Right lobe of liver (tissue), 4 donors: Measurements from ENCODE around the gene MAGEF1.

ENCODE experiments used
- POLR2A ChIP-seq: fragments of 450-650 bp; IDR thresholded peaks from one replicate; pipeline ENCODE4 v1.6.1; 2017; ENCODE audit warnings: antibody characterized with exemption, mild to moderate bottlenecking
- TF ChIP-seq, protein P1 (sequence below), 4 donors: fragments of 200-600 bp in 3 of 4; fragments of 450-650 bp in 1 of 4; IDR thresholded peaks; one replicate each; pipeline versions ENCODE4 v1.5.1 to v1.8.0; 2016 to 2022; ENCODE audit warnings: antibody characterized with exemption in 4 of 4, mild to moderate bottlenecking in 2 of 4
- donor health status: DM: no; HTN: no; CAD: no.
- donor health status: DM: no; HTN: no; CAD: no.
- donor health status: DM: no; HTN: yes; CAD: no.

DNA sequence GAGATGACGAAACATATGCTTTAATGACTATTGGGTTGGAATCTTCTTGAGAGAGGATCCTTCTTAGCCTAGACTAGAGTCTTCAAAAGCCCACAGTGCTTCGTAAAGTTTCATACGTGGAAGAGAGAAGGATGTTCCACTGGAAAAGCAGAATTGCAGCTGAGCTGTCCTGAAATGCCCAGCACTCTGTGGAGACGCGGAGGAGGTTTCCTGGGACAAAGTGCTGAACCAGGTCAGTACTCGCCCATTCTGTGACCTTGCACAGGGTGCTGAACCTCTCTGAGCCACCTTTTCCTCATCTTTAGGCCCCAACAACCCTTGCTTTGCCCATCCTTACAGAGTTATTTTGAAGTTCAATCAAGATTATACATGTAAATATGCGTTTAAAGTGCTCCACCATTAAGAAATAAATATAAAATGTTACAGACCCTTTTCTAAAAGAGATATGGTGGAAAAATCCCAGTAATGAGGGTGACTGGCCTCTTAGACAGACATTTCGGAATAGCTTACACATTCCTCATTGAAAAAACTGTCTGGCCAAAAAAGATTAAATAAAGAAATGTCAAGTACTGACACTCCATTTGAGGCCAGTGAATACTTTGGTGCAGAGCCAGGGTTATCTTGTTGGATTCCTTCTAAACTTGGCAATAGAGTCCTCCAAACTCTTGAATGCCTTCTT, 4.2 kb upstream of the MAGEF1 start:
- TF ChIP-seq, protein P1, sequence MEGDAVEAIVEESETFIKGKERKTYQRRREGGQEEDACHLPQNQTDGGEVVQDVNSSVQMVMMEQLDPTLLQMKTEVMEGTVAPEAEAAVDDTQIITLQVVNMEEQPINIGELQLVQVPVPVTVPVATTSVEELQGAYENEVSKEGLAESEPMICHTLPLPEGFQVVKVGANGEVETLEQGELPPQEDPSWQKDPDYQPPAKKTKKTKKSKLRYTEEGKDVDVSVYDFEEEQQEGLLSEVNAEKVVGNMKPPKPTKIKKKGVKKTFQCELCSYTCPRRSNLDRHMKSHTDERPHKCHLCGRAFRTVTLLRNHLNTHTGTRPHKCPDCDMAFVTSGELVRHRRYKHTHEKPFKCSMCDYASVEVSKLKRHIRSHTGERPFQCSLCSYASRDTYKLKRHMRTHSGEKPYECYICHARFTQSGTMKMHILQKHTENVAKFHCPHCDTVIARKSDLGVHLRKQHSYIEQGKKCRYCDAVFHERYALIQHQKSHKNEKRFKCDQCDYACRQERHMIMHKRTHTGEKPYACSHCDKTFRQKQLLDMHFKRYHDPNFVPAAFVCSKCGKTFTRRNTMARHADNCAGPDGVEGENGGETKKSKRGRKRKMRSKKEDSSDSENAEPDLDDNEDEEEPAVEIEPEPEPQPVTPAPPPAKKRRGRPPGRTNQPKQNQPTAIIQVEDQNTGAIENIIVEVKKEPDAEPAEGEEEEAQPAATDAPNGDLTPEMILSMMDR (IDR thresholded peaks at IDR 0.05), result no peak
- no peak for TF ChIP-seq POLR2A
